Effector CD4-positive, alpha-beta T cell (primary cell): Measurements from ENCODE around the gene ADGRG1.

Source experiments
- DNase-seq: peaks from one replicate; pipeline ENCODE4 v3.0.0-alpha.2; 2020

ADGRG1 gene

DNA sequence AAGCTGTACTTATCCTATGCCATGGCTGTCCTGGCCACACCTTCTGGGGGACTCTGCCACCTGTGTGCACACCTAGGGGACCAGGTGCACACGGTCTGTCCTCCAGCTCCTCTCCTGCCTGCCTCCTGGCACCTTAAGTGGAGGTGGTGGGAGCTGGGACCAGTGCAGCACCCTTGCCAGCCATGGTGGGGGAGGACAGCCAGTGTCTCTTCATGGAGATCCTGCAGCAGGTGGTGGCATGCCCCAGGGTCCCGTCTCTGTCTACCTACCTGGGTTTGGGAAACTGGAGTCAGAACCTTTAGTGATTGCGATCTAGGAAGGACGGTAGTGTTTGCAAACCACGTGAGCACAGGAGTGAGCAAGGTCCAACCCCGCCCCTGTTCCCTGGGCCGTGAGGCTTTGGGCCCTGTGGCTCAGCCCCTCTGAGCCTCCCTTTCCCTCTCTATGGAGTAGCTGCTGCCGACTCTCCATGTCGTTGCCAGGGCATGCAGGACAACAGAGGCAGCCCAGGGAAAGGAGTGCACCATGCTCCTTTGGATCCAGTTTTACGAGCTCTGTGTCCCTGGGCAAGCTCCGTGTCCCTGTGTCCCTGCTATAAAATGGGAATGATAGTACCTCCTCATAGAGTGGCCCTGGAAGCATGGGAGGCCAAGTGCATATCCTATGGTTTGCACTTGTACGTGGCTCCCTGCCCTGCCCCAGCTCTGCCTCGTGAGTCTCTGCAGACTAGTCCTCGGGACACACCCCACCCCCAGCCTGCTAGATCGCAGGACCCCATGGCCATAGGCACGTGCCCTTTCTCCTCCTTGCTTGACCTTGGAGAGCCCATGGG, 7.1 kb downstream of the ADGRG1 start:
- DNase-seq: no peak

DNA sequence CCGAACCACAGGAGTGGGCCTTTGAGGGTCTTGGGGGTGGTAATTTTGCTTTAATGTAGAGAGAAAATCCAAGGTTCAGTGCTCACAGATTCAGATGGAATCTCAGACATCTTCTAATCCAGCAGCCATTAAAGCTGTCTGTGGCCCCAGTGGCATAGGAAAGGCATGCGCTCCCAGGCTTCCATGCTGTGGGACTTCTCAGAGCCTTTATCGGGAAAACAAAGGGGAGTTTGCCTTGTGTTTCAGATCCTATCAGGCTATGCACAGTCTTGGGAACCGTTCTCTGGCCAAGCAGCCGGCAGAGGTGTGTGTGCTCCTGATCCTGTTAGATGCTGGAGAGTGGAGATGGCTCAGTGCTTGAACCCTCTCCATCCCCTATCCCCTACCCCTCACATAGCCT, 7.8 kb downstream of the ADGRG1 start:
- no peak for DNase-seq

DNA sequence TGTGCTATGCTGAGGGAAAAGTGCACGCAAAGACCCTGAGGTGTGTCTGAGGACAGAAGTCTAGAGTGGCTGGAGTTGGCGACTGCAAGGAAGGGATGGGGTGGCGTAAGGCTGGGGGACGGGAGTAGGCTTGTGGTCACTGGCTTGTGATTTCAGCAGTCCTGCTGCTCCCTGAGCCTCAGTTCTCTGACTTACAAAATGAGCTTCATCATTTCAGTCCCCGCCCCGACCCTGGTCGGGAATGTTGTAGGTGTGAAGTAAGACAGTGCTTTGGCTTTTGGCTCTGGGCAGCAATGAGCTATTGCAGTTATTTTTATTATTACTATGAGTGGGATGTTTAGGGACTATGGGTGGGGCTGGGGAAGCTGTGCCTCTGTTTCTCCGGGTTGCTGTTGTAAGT, 8.6 kb downstream of the ADGRG1 start:
- DNase-seq: no peak

DNA sequence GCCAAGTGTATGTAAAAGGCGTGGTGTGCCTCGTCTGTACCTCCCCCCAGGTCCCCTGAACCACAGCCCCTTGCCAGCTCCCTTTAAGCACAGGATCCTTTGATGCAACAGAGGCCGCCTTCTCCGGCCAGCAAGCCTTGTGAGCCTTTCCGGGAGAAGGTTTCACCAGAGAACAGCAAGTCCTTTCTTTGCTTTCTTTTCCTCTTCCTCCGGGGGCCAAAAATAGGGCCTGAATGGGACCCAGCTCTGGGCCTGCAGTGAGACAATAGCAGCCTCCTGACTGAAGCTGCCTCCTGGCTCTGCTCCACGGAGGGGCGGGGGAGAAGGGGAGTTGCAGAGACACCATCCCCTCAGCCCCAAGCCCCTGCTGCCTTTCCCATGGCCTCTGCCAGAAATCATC, 9.0 kb downstream of the ADGRG1 start:
- no peak for DNase-seq

DNA sequence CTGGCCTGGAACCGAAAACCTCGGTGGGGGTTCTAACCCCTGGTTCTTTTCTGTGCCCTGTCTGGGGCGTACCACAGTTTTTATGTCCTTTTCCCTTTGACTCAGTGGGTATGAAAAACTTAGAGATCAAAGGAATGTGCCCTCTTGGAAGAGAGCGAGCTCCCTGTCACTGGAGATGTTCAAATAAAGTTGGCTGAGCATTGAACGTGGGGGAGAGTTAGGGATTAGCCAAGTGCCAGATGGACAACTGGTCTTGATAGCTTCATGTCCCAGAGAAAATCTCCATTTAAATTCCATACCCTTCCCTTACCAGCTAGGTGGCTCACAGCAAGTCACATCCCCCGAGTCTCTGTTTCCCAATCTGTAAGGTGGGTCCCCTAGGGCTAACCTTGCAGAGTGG, 9.5 kb downstream of the ADGRG1 start:
- no peak for DNase-seq

DNA sequence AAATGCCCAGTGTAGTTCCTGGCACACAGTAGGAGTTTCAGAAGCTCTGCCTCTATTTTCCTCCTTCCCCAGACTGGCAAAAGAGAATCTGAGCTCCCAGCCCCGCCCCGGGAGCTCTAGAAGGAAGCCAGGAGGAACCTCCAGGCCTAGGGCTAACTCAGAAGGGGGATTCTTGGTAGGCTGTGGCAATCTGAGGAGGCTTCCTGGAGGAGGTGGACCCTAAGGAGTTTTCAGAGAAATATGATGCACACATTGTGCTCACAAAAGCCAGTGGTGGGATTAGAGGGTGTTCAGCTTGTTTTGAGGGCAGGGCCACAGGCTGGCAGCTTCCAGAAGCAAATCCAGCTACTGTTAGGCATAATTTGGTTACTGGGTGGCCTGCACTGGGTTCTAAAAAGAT, 10.0 kb downstream of the ADGRG1 start:
- DNase-seq: no peak

DNA sequence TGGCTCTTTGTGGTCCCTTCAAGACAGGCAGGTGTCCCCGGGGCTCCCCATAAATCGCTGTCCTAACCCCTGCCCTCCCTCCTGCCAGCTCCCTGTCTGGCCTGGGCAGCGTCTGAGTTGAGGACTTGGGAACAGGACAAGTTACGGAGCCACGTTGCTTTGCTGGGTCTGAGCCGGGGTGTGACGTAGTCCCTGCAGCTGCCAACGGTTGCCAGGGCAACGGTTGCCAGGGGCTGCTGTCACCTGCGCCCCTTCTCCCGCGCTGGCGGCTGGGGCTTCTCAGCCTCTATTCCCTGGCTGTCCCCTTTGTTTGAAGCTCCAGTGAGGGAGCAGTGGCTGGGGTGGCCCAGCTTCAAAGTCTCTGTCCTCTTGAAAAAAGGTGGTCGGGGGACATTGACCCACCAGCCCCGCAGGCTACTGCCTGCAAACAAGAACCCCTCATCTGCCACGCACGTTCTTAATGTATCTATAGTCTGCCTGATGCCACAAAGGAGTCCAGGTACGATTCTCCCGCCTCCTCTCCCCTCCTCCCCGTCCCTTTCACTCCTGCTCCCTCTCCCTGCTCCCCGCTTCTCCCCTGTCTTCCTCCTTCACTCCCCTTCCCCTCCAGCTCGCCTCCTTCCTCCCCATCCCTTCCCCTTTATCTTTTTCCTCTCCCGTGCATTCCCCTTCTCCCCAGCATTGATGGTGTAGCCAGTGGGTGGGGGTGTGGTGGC, 10.9 kb downstream of the ADGRG1 start:
- DNase-seq: no peak

DNA sequence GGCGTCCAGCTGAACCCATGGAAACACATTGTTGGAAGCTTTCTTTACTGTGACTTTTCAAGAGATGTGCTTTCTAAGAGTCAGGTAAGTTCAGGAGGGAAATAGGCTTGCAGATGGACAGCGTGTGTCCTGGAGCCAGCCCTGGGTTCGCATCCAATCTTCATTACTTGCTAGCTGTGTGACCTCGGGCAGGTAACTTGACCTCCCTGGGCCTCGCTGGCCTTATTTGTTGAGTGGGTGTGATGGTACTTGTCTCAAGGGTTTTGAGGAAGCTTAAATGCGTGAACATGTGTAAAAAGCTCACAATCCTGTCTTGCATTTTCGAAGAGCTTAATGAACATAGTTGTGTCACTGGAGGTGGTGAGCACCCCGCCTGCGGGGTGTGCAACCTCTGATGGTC, 11.8 kb downstream of the ADGRG1 start:
- no peak for DNase-seq

DNA sequence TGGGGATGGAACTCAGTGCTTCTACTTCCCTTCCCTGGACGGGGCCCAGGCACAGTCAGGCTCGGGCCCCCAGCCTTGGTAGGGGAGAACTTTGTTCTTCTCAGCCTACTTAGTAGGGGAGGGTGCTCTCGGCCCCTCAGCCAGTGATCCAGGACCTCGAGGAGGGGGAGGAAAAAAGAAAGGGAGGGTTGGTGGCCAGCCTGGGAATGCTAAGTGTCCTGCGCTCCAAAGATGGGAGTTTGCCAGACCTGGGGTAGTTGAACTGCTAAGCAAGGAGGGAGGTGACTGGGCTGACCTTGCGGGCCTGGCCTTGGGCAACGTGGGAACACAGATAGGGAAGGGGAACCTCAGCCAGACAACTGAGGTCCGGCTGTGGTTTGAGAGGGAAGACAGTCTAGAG, 12.2 kb downstream of the ADGRG1 start:
- DNase-seq: no peak

DNA sequence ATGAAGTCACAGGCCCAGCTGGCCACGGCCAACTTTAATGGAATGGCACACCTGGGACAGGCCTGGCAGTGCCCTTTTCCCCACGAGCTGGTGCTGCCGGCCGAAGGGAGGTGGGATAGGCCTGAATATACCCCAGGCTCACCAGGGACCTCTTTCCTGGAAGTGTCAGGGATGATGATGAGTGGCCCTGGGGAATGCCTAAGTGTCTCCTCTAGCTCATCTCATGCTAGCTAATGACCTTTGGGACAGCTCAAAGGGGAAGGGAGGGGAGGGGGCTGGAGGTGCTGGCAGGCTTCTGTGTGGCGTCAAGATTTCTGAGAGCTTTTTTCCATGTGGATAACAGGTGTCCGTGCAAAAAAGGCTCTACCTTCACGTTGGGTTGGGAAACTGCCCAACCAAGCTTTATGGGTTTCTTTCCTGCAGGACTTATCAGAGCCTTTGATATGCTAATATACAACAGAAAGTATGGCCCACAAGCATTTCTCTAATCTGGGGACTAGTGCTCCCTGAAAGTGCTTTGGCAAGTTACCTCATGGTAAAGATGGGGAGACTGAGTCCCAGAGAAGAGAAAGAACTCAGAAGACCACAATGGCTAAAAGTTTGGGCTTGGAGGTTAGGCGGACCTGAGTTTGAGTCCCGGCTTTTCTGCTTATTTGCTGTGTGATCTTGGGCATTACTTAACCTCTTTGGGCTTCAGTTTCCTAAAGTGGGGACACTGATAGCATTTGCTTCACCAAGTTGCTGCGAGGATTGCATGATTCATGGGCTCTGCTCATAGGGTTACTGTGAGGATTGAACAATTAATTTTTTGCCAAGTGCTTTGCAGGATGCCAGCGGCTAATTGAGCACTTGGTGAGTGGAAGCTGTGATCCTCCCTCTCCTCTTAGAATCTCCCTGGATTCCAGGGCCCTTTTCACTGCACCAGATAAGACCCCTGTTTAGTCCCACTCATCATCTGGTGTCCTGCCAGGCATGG, 14.0 kb downstream of the ADGRG1 start:
- DNase-seq: no peak

DNA sequence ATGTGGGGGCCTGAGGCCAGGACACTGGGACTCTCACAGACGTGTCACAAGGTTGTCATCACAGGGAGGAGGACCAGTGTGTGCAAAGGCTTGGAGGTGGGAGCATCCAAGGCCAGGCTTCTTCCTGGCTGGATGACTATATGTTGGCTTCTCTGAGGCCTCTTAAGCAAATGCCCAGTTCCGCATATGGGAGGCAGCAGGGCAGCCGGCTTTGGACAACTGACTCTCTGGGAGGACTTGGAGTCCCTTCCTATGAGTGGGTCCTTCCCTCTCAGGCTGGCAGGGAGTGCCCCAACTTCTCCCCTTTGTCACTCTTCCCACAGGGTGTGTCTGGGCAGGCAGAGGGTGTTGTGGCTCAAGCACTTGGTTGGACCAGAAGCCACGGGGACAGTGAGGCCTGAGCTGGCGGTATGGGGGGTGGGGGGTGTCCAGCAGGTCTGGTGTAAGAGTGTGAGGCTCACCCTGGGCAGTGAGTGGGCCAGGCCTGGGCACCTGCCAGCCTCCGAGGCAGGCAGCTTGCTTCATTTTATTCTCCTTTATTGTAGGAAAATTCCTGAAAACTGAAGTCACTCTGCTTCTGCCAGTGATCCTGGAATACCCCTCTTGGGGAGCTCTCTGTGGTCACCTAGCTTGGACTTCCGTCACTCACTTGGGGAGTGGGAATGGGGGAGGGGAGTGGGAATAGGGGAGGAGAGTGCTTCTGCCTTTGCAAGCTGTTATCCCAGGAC, 14.9 kb downstream of the ADGRG1 start:
- DNase-seq: no peak

DNA sequence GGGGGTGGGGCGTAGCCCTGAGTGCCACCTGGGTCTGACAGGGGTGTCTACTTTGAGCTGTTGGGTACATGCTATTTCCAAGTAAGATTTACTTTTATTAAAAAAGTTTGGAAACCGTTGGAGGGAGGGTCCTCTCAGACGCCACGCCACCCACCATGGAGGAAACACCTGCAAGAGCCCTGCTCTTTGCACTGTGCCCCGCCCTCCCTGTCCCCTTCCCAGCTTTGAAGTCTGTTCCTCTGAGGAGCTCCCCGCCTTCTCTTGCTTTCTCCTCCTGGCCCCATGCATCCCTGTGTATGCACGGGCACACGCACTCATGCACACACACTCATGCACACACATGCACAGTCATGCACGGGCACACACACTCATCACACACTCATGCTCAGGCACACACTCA, 15.5 kb downstream of the ADGRG1 start:
- DNase-seq: no peak

DNA sequence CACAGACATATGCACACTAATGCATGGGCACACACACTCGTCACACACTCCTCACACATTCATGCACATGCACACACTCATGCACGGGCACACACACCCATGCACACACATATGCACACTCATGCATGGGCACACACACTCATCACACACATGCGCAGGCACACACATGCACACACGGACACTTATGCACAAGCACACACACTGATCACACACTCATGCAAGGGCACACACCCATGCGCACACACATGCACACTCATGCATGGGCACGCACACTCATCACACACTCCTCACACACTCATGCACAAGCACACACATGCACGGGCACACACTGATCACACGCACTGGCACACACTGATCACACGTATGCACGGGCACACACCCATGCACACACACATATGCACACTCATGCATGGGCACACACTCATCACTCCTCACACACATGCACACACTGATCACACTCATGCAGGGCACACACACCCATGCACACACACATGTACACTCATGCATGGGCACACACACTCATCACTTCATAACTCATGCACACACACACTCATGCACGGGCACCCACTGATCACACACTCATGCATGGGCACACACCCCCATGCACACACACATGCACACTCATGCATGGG, 16.1 kb downstream of the ADGRG1 start:
- no peak for DNase-seq

DNA sequence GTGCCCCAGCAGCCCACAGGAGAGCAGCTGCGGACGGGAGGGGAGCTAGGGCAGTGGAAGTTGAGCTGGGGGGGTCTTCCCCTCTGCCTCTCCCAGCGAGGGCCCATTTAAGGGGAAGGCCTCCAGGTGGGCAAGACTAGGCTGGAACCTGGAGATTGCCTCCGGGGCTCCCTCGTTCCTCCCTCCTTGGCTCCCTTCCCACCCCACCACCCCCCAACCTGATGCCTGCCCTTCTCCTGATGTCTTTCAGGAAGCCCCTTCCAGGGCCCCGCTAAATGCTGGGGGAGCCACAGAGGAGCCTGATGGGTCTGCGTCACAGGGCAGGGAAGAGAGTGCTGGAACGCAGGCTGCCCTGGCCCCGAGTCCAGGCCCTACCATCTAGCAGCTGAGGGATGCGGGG, 16.7 kb downstream of the ADGRG1 start:
- no peak for DNase-seq

DNA sequence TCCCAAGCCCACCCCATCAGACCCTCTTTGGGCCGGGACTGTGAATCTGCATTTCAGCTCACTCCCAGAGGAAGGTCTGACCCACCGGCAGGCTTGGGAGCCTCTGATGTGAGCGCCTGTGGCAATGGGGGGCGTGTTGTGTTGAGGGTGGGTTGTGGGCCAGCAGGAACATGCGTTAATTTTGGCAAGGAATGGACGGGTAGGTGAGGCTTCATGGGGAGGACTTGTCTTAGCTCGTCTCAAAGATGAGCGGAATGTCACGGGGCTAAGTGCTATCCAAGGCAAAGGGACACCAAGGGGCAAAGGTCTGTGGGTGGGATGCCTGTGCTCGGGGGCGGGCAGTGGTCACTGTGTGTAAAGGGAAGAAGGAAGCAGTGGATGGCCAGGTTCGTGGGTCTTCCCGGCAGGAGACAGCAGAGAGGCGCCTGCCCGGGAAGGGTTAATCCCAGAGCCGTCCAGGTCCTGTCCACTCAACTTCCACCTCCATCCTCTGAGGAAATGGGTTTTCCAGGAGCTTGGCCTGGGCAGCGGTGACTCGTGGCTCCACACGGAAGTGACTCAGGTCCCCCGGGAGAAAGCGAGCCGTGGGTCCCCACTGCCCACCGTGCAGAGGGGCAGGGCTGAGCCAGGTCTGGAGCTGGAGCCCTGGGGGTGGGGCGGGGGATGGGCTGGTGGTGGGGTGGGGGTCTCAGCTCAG, 17.4 kb downstream of the ADGRG1 start:
- DNase-seq: no peak

DNA sequence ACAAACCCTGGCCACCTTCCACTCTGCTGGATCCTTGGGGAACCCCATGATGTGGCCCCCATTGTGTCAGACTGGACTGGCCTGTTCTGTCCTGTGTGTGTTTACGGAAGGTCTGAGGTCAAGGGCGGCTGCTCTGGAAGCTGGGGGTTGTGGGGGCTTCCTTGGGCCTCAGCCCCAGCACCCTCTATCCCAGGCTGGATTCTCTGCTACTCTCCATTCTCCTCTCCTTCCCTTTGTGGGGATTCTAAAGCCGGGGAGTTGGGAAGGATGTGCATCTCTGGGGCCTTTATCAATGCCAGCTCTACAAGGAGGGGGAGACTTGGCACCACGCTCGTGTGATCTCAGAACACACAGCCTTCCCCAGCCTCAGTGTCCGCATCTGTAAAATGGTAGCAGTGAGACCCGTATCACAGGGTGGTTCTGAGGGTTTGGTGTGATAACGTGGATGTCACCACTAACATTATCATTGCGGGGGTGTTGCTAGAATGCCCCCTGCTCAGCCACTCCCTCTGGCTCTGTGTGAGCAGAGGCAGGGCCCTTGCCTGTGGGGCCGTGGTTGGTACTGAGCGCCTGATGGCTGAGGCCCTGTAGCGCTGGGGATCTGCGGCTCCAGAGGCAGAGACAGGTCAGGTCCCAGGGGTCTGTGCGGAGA, 18.1 kb downstream of the ADGRG1 start:
- no peak for DNase-seq

DNA sequence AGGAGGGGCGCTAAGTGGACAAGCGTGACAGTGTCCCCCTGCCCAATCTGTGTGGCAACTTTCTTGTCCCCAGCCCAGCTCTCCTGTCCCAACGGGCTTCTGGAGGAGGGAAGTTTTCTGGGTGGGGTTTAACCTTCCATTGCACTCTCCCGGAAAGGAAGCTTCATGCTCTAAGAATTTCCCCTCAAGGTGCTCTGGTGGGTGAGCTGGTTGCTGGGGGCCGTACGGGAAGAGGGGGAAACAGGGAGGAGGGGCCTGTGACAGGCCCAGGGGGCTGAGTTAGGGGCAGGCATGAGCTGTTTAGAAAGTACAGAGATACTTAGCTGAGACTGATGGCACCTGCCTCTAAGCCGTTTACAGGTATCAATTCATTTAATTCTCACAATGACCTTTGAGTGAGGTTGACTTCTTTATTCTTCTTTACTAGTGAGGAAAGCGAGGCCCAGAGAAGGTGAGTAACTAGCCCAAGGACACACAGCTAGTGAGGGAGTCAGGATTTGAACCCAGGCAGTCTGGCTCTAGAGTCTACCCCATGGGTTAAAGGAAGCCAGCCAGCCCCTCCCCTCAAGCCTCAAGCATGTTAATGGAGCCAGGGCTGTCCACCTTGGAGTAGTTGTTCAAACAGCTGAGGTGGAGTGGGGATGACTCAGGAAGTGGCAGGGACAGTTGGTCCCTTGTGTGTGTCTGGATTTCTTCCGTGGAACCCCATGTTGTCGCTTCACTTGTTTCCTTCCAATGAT, 18.9 kb downstream of the ADGRG1 start:
- no peak for DNase-seq

DNA sequence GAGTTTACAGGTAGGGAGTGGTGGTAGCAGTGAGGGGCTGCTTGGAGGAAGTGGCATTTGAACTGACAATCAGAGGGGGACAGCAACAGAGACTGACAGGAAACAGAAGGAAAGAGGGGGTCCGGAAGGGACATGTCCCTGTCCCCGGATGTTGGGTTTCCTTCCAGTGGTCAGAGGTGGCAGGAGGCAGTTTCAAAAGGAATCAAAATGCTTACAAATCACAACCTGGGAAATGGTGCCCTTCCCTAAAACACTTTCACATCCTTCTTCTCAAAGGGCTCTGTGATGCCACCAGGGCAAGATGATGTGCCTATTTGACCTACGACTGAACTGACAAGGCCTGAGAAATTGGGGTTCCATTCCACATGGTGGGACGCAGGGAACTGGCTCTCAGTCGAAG, 19.7 kb downstream of the ADGRG1 start:
- no peak for DNase-seq

DNA sequence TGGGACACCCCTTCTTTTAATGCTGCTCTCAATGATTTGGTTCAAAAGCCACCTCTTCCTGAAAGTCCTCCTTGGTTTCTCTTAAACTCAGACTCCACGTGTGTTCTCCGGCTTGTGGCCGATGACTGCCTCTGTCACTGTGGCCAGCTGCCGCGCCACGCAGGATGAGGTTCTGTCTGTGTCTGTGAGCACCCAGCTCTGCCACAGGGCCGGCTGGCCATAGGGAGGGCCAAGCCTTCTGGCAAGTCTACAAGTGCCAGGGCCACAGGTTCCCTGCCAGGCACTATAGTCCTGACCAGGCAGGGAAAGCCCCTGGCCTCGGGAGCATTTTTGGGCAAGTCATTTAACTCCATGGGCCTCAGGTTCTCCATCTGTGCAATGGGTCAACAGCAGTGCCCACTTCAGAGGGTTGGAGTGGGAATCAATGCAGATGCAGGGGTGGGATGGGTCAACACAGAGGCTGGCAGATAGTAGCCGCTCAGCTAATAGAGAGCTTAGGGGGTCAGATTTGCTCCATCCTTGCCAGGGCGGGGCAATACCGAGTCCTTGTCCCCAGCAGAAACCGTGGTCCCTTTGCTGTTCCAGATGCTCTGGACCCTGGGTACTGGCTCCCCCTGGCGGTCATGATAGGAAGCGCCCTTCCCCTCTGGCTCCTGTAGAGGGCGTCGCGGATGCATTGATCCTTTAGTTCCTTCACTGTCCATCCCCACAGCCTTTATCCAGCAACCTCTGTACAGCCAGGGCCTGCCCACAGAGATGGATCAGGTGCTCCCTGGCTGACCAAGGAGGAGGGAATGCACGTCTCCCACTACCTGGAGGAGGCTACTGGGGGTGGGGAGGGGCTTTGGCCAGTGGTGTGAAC, 20.4 kb downstream of the ADGRG1 start:
- DNase-seq: peak; percentile 75
